Bone marrow (tissue), 2 donors: ENCODE results near the gene LHFPL2.

Source experiments
- DNase-seq, 2 donors: peaks; one replicate each; lab custom pipeline; 2025; lab: John Stamatoyannopoulos, UW

Gene LHFPL2

DNA sequence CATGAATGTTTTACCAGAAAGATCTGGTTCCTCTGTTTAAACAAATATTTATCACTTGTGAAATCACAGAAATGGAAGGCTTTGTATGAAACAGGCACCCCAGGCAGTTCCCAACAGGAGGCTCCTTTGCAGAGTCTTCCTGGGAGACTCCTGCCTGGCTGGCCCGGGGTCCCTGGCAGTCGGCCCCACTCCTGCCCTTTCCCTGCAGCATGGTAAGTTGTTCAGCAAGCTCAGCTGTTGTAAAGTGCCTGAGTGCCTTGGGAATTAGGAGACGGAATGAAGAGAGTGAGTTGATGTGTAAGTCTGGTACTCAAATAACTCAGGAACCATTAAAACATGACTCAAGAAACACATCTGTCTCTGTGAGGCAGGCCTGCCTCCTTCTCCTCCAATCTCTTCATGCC is 17.5 kb upstream of the LHFPL2 start:
- no peak for DNase-seq

GRCh38 chr5:78665534-78665933 is 17.0 kb upstream of the LHFPL2 start:
- no peak for DNase-seq

DNA sequence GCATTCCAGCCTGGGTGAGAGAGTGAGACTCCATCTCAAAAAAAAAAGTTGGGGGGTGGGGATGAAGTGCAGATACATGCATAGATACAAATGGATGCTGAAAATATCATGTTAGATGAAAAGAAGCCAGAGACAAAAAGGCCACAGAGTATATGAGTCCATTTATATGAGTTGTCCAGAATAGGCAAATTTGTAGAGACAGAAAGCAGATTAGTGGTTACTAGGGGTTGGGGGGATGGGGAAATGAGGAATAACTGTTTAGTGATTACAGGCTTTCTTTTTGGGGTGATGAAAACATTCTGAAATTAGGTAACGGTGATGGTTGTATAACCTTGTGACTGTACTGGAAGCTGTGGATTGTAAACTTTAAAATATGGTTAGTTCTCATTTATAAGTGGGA is 13.8 kb upstream of the LHFPL2 start:
- DNase-seq, result no peak

DNA sequence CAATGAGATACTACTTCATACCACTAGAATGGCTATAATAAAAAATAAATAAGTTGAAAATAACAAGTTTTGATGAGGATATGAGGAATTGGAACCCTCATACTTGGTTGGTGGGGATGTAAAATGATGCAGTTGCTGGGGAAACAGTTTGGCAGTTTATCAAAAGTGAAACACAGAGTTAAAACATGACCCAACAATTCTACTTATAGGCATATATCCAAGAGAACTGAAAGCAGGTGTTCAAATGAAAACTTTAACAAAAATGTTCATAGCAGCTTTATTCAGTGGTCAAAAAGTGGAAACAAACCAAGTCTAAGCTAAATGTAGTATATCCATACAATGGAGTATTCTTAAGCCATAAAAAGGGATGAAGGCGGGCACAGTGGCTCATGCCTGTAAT is 13.1 kb upstream of the LHFPL2 start:
- no peak for DNase-seq

- no peak for DNase-seq
Observed at GRCh38 chr5:78661044-78661443, 12.5 kb upstream of the LHFPL2 start.

DNA sequence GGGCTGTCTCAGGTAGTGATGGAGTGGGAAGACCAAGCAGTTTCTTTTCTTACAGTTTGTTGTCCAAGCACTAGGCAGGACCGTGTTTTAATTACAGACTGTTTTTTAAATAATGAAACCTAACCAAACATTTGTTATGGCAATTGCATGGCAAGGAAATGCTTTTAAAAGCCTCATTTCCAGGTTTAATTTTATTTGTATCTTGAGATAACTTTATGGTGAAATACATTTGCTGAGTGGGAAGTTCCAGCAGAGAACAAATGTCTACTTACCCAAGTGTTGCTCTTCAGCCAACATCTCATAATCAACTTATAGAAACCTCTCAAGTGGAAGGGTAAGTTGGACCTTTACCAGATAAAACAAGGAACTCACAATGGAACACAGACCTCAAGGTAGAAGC is 11.8 kb upstream of the LHFPL2 start:
- DNase-seq, result no peak

DNA sequence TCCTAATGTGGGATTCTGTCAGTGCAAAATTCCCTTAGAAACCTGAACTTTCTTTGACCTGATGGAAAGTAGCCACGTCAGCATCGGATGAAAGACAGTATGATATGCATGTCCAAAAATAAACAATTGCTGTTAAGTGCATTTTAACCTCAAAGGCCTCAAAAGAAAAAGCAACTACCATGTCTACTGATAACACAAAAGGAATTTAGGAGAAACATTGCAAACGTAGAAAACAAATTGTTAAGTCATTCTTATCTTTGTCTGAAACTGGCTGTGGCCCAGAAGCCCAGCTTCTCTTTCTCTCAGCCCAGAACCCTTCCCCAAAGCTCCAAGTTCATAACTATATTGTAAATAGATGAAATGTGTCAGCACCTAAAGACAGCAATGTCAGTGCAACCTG is 11.1 kb upstream of the LHFPL2 start:
- no peak for DNase-seq

- no peak for DNase-seq
Observed at GRCh38 chr5:78659114-78659513, 10.5 kb upstream of the LHFPL2 start.

GRCh38 chr5:78657201-78657600 is 8.6 kb upstream of the LHFPL2 start:
- DNase-seq, result no peak

- DNase-seq, result no peak
Observed at GRCh38 chr5:78655746-78656290, 7.2 kb upstream of the LHFPL2 start.

DNA sequence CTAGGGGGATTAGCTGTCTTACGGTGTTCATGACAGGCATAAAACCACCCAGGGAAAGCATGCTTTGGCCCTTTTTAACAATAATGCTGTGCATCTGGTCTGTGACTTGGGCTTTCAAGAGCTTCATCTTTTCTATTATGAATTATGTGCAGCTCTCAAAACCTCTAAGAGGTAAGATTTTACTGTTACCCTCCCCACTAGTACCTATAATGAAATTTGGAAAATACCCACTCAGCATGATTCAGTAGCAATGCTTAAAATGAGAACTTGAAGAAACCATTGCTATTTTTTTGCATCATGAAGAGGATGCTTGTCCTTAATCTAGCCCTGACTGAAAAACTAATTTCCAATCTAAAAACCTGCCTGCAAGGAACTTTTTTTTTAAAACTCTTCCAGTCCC is 5.8 kb upstream of the LHFPL2 start:
- DNase-seq, result no peak

- DNase-seq, result no peak
Observed at GRCh38 chr5:78653681-78654366, 5.3 kb upstream of the LHFPL2 start.

DNA sequence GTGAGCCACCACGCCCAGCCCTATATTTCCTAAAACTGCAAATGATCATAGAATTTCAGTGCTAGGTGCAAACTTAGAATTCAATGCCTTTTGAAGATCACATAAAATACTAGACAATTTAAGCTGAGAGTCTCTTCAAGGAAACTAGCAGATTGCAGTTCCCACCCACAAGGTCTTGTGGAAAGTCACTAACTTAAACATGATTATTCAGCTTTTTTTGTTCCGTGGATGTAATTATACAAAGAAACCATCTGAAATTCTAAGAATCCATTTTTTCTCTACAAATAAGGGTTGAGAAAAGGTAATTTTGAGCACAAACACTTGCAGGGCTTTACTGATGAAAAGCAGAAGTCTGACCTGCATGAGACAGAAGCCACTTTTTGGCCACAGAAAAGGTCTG is 4.5 kb upstream of the LHFPL2 start:
- no peak for DNase-seq

GRCh38 chr5:78651468-78651867 is 2.9 kb upstream of the LHFPL2 start:
- DNase-seq, result no peak

- no peak for DNase-seq
Observed at GRCh38 chr5:78650531-78650930, 2.0 kb upstream of the LHFPL2 start.

DNA sequence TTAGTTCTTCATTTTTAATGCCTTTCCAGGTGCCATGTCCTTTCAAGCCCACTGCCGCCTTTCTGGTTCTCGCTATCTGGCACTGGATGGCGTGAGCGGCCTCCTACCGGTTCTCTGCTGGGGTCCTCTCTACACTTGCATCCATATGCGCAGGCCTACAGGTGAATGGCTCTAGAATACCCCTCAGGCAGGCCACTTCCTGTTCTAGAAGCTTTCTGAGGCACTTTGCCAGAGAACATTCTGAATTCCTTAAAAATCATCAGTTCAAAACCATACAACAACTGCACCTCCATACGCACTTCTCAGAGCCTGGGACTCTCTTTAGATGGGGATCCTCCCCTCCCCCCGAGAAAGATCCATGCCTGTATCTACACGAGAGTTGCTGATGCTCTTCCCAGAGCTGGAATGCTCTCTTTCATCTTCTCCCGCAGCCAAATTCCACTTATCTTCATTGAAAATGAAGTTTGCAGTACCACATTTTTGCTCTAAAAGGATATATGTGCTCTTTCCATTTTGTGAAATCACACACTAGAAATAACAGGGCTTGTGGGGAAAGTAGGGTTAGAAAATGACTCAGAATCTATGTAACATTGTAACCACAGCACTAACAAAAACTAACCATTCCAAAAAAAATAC is 1.4 kb upstream of the LHFPL2 start:
- DNase-seq, result no peak

DNA sequence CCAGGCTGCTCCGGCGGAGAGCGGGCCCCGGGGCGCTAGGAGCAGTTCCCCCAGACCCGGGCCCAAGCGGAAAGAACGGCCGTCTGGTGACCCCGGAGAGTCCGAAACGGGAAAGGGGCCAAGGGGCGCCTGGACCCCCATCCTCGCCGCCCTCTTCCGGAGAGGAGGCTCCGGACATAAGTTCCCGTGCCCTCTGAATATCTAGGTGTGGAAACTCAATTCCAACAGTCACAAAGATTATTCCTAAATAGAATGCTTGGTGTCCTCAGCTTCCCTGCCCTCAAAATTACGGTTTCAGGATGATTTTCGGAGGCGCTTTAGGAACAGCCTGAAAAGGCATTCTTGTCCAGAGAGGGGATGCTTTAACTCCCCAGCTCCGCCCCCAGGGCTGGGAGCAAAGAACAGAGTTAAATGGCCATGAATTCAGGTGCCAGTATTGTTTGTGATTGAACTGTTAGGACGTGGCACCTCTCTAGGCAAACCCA is 681 bp upstream of the LHFPL2 start:
- DNase-seq, result no peak

DNA sequence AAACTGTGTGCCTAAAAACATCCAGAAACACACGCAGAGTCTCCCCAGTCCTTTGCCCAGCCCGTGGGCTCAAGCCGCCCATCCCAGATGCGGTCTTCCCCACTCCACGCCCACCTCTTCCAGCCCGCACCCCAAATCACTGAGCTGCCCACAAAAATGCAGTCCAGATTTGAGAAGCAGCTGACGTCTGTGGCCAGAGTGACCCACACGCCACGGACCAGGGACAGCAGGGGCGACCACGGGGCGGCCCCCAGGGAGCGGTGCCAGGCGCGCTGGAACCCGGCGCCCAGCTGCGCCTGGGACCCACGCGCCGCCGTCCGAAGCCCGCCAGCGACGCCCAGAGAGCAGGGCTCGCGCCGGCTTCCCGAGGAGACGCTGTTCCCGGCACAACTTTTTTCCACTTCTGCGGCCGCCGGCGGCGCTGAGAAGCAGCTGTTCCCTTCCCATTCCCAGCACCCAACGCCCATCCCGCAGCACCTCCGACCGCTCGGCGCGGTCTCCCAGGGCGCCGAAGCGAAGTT is 674 bp downstream of the LHFPL2 start:
- no peak for DNase-seq

DNA sequence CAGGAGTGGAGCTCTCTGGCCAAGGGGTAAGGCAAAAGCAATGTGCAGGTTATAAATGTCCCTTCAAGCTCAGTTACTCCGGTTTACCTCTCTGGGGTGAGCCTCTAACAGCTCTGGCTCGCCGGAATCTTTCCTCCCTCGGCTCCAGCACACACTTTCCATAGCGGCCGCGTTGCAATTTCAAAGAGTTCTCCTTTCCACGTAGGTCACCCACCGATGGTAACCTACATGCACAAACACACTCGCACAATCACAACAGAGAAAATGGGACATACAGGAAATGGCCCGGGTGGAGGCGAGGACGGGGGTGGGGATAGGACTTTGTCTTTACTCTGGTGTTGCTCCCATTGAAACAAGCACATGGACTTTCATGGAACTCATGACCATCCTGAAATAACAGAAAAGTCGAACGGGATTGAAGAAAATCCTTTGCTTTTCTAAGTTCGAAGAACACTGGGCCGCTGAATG is 1.2 kb downstream of the LHFPL2 start:
- no peak for DNase-seq

GRCh38 chr5:78644741-78645300 is 3.8 kb downstream of the LHFPL2 start:
- no peak for DNase-seq

DNA sequence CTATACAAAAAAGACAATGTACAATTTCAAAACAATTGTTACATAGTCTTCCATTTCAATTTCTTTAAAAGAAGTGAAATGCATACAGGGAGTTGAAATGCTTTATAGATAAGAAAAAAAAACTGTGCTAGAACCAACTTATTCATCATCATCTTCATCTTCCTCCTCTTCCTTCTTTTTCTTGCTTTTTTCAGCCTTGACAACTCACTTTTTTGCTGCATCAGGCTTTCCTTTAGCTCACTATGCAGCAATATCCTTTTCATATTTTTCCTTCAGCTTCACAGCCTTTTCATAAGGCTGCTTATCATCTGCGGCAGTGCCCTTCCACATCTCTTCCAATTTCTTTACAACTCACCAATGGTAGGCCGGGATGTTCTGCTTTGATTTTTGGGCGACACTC is 4.4 kb downstream of the LHFPL2 start:
- DNase-seq, result no peak

GRCh38 chr5:78642701-78643100 is 5.9 kb downstream of the LHFPL2 start:
- no peak for DNase-seq
